ENCODE measurements around the gene TRAK2. TPM values are rescaled to one million over a fixed set of nuclear protein-coding genes. Genes with fewer than 3 reads are reported as not detected.

The TRAK2 gene
- total and polyA plus RNA-seq, 2 of the 13 experiments (the other 11 are each of a cell fraction or from before 2014, with no cell fraction given): 7.7 to 21.0 TPM

DNA sequence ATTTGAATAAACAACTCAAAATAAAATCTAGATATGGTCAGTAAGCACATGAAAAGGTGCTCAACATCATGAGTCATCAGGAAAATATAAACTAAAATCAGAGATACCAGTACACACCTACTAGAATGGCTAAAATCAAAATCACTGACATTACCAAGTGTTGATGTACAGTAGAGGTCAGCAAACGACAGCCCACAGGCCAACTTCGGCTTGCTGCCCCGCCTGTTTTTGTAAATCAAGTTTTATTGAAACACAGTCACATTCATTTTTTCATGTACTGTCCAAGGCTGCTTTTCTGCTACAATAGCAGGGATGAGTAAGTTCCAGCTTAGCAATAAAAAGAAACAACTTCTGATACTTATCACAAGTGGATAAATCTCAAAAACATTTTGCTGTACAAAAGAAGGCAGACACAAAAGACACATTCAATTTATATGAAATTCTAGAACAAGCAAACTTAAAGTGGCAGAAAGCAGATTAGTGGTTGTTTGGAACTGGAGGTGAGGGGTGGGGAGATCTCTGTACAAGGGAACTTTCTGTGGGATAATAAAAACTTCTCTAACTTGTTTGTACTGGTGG lies 32.1 kb downstream of the TRAK2 start:
- no peak for DNase-seq (ENCODE audit: low spot score)
- Histone ChIP-seq H3K4me3 (replicated peaks in 1 of 3; ENCODE audit: insufficient read depth in 1 of 3, low read depth in 2 of 3, low read length in 3 of 3) (no peak overlapping the region), H2AFZ (ENCODE audit: low read length) (no peak overlapping the region), H3K4me2 (ENCODE audit: low read depth, low read length) (no peak overlapping the region), H3K27ac (ENCODE audit: extremely low read length, insufficient read depth, low read length) (no peak overlapping the region), H3K4me1 (ENCODE audit: insufficient read depth, low read length) (peaks cover 14% of the 10 kb centered on the region; the same call in 1 of the 2 replicates), H3K36me3 (replicated peaks in 1 of 2; ENCODE audit: control insufficient read depth in 1 of 2, insufficient read depth in 2 of 2, low read length in 2 of 2) (peaks cover 3 to 7% of the 10 kb centered on the region in 2 experiments; a peak in 2 of 5 replicates), H3K9ac (ENCODE audit: insufficient read depth, low read depth, low read length) (no peak overlapping the region), H3K27me3 (ENCODE audit: control insufficient read depth in 1 of 2, insufficient read depth in 2 of 2, low read length in 2 of 2) (no peaks in the 10 kb centered on the region), H3K9me3 (ENCODE audit: low read length) (no peaks in the 10 kb centered on the region), H4K20me1 (ENCODE audit: insufficient read depth, low read length) (no peaks in the 10 kb centered on the region), H3K79me2 (ENCODE audit: insufficient read depth, low read length) (no peaks in the 10 kb centered on the region)
- no peak for FAIRE-seq
- no TSS peak for BruUV-seq (replicated peaks)
- intact Hi-C loops (cut with micrococcal nuclease; ENCODE audit: unreplicated experiment) (no loop called here), in situ Hi-C loops (cut with HindIII; ENCODE audit: extremely low pct_ligation_motif_present, low pct_unique_long_range_greater_than_20kb) (no loop called here)
- TF ChIP-seq ZNF354B (CRISPR knock-in tag; IDR thresholded peaks at IDR 0.05) (no peak), ZNF7 (CRISPR knock-in tag; IDR thresholded peaks at IDR 0.05) (peak; percentile 70), ELF3 (CRISPR knock-in tag; IDR thresholded peaks at IDR 0.05) (no peak), STAG1 (CRISPR knock-in tag; IDR thresholded peaks at IDR 0.05) (peak; percentile 52)
- TF ChIP-seq, protein P1, sequence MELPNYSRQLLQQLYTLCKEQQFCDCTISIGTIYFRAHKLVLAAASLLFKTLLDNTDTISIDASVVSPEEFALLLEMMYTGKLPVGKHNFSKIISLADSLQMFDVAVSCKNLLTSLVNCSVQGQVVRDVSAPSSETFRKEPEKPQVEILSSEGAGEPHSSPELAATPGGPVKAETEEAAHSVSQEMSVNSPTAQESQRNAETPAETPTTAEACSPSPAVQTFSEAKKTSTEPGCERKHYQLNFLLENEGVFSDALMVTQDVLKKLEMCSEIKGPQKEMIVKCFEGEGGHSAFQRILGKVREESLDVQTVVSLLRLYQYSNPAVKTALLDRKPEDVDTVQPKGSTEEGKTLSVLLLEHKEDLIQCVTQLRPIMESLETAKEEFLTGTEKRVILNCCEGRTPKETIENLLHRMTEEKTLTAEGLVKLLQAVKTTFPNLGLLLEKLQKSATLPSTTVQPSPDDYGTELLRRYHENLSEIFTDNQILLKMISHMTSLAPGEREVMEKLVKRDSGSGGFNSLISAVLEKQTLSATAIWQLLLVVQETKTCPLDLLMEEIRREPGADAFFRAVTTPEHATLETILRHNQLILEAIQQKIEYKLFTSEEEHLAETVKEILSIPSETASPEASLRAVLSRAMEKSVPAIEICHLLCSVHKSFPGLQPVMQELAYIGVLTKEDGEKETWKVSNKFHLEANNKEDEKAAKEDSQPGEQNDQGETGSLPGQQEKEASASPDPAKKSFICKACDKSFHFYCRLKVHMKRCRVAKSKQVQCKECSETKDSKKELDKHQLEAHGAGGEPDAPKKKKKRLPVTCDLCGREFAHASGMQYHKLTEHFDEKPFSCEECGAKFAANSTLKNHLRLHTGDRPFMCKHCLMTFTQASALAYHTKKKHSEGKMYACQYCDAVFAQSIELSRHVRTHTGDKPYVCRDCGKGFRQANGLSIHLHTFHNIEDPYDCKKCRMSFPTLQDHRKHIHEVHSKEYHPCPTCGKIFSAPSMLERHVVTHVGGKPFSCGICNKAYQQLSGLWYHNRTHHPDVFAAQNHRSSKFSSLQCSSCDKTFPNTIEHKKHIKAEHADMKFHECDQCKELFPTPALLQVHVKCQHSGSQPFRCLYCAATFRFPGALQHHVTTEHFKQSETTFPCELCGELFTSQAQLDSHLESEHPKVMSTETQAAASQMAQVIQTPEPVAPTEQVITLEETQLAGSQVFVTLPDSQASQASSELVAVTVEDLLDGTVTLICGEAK (IDR thresholded peaks at IDR 0.05): no peak
- TF ChIP-seq, protein P1 (CRISPR knock-in tag; IDR thresholded peaks at IDR 0.05): peak; percentile 90; the same call in 1 of the 2 replicates
- TF ChIP-seq, protein P2, sequence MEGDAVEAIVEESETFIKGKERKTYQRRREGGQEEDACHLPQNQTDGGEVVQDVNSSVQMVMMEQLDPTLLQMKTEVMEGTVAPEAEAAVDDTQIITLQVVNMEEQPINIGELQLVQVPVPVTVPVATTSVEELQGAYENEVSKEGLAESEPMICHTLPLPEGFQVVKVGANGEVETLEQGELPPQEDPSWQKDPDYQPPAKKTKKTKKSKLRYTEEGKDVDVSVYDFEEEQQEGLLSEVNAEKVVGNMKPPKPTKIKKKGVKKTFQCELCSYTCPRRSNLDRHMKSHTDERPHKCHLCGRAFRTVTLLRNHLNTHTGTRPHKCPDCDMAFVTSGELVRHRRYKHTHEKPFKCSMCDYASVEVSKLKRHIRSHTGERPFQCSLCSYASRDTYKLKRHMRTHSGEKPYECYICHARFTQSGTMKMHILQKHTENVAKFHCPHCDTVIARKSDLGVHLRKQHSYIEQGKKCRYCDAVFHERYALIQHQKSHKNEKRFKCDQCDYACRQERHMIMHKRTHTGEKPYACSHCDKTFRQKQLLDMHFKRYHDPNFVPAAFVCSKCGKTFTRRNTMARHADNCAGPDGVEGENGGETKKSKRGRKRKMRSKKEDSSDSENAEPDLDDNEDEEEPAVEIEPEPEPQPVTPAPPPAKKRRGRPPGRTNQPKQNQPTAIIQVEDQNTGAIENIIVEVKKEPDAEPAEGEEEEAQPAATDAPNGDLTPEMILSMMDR (CRISPR knock-in tag; IDR thresholded peaks at IDR 0.05): peak; percentile 54
- POLR2A ChIA-PET: no interaction called here
- CTCF ChIA-PET (ENCODE audit: low intra/inter-chr PET ratio, low total read pairs): no interaction called here
- WGBS (ENCODE audit: low lambda C conversion rate): 87% methylated on average over 3 of the region's 3 CpGs
- ATAC-seq: no peak

Measured in HepG2 (cell line).